CD14-positive monocyte (primary cell): ENCODE data around the gene RGS17. TPM values are rescaled to one million over a fixed set of nuclear protein-coding genes. Genes with fewer than 3 reads are reported as not detected.

Experiments used
- DNase-seq, 3 donors: peaks; one replicate each; pipeline ENCODE4 v3.0.0-alpha.2; 2011 to 2022
- H2AFZ ChIP-seq: 2 replicates; pipeline ENCODE4 v1.6.0; 2012; ENCODE audit warnings: mild to moderate bottlenecking, low read depth, low read length, inconsistent platforms; ENCODE audit not compliant: insufficient read depth, poor library complexity, severe bottlenecking
- H3K27ac ChIP-seq, 2 donors: 1 replicate in 1 of 2; 2 replicates in 1 of 2; pipeline ENCODE4 v1.5.1; 2012 to 2013; ENCODE audit warnings: low read length in 2 of 2, control low read depth in 1 of 2, inconsistent platforms in 1 of 2, low read depth in 1 of 2, mild to moderate bottlenecking in 1 of 2
- H3K27me3 ChIP-seq, 2 donors: one replicate each; pipeline versions ENCODE4 v1.6.0 to v1.6.1; 2011 to 2013; ENCODE audit warnings: low read length in 2 of 2; ENCODE audit not compliant: control insufficient read depth in 2 of 2, insufficient read depth in 2 of 2
- H3K36me3 ChIP-seq, 2 donors: replicated peaks in 1 of 2; 1 replicate in 1 of 2; 2 replicates in 1 of 2; pipeline versions ENCODE4 v1.5.1 to v1.6.1; 2012 to 2013; ENCODE audit warnings: low read length in 2 of 2, control low read depth in 1 of 2, inconsistent platforms in 1 of 2, mild to moderate bottlenecking in 1 of 2; ENCODE audit not compliant: insufficient read depth in 2 of 2, control insufficient read depth in 1 of 2
- H3K4me1 ChIP-seq, 2 donors: 1 replicate in 1 of 2; 2 replicates in 1 of 2; pipeline versions ENCODE4 v1.5.1 to v1.6.1; 2012 to 2013; ENCODE audit warnings: low read length in 2 of 2, control low read depth in 1 of 2, inconsistent platforms in 1 of 2, mild to moderate bottlenecking in 1 of 2, moderate library complexity in 1 of 2; ENCODE audit not compliant: insufficient read depth in 2 of 2, control insufficient read depth in 1 of 2
- H3K4me2 ChIP-seq: replicated peaks from 2 replicates; pipeline ENCODE3; 2012; ENCODE audit warnings: low read length, moderate library complexity, mild to moderate bottlenecking; ENCODE audit not compliant: poor library complexity, severe bottlenecking; ENCODE audit errors: extremely low read depth
- H3K4me3 ChIP-seq, 3 experiments: fragments of 200-600 bp in 1 of 3; sonication (generic) in 1 of 3; replicated peaks in 1 of 3; 1 replicate in 2 of 3; 2 replicates in 1 of 3; pipeline ENCODE4 v1.5.1; 2011 to 2013; ENCODE audit warnings: low read length in 3 of 3, mild to moderate bottlenecking in 3 of 3, control low read depth in 2 of 3, low read depth in 2 of 3, inconsistent platforms in 1 of 3, moderate library complexity in 1 of 3
- H3K79me2 ChIP-seq: 2 replicates; pipeline ENCODE4 v1.6.0; 2012; ENCODE audit warnings: mild to moderate bottlenecking, control low read depth, inconsistent platforms, low read length, moderate library complexity; ENCODE audit not compliant: insufficient read depth
- H3K9ac ChIP-seq: 2 replicates; pipeline ENCODE4 v1.6.0; 2017; ENCODE audit warnings: low read length, mild to moderate bottlenecking; ENCODE audit not compliant: insufficient read depth, poor library complexity, severe bottlenecking
- H3K9me3 ChIP-seq, 2 donors: replicated peaks in 1 of 2; 1 replicate in 1 of 2; 2 replicates in 1 of 2; pipeline versions ENCODE4 v1.5.1 to v1.6.1; 2012 to 2013; ENCODE audit warnings: low read length in 2 of 2, control low read depth in 1 of 2; ENCODE audit not compliant: control insufficient read depth in 1 of 2, insufficient read depth in 1 of 2
- H4K20me1 ChIP-seq: 2 replicates; pipeline ENCODE4 v1.6.0; 2012; ENCODE audit warnings: mild to moderate bottlenecking, low read length, control low read depth, moderate library complexity; ENCODE audit not compliant: insufficient read depth
- H3K27ac Mint-ChIP-seq, 7 donors: one replicate each; pipeline ENCODE4 v1.8.0; 2020; ENCODE audit warnings: mild to moderate bottlenecking in 7 of 7, mixed read lengths in 7 of 7, moderate library complexity in 6 of 7, inconsistent platforms in 2 of 7
- H3K27me3 Mint-ChIP-seq, 3 donors: one replicate each; pipeline ENCODE4 v1.8.0; 2021 to 2022; ENCODE audit warnings: low read depth in 3 of 3, mild to moderate bottlenecking in 3 of 3, mixed read lengths in 3 of 3, moderate library complexity in 3 of 3, inconsistent platforms in 1 of 3
- H3K36me3 Mint-ChIP-seq, 2 donors: one replicate each; pipeline ENCODE4 v1.8.0; 2020; ENCODE audit warnings: mixed read lengths in 2 of 2, inconsistent platforms in 1 of 2, mild to moderate bottlenecking in 1 of 2
- H3K4me1 Mint-ChIP-seq: one replicate; pipeline ENCODE4 v1.8.0; 2020; ENCODE audit warnings: mild to moderate bottlenecking, mixed read lengths
- H3K4me3 Mint-ChIP-seq, 2 donors: one replicate each; pipeline ENCODE4 v1.8.0; 2020; ENCODE audit warnings: mild to moderate bottlenecking in 2 of 2, mixed read lengths in 2 of 2, moderate library complexity in 1 of 2
- H3K9me3 Mint-ChIP-seq, 7 donors: one replicate each; pipeline ENCODE4 v1.8.0; 2020 to 2022; ENCODE audit warnings: mixed read lengths in 7 of 7, mild to moderate bottlenecking in 6 of 7, moderate library complexity in 6 of 7, inconsistent platforms in 2 of 7
- CTCF ChIP-seq: fragments of 200-600 bp; IDR thresholded peaks from one replicate; pipeline ENCODE4 v1.8.0; 2022; ENCODE audit warnings: antibody characterized with exemption, mild to moderate bottlenecking
- WGBS: methylation state at CpG from one replicate; pipeline ENCODE4 v1.1.5; 2013; ENCODE audit warnings: missing lambda C conversion rate; ENCODE audit not compliant: insufficient coverage; 5-methylcytosine and 5-hydroxymethylcytosine counted together
- intact Hi-C, 2 donors: fragments of 100-400 bp; cut with micrococcal nuclease; formaldehyde crosslinking; loops; one replicate each; pipeline versions ENCODE4 v1.15.0 to v1.15.1; 2023
- polyA plus RNA-seq, 3 donors: library from polyadenylated mRNA; depleted of rRNA in 1 of 3; unstranded in 2 of 3; stranded (reverse) in 1 of 3; fragments of 300-500 nt in 2 of 3; fragments of >200 nt in 1 of 3; fragmentation: Illumina TruSeq in 2 of 3; gene quantifications; 1 replicate in 2 of 3; 2 replicates in 1 of 3; pipeline ENCODE4 v1.2.3, GENCODE V29; 2012 to 2021

RGS17 gene
- polyA plus RNA-seq, 3 donors = not detected

GRCh38 chr6:153099636-153100035 lies 31.4 kb downstream of the RGS17 start:
- no CpG with 5 or more reads among the region's 3 CpGs for WGBS
- DNase-seq = no peak
- H3K27me3 Mint-ChIP-seq = peaks cover 0 to 3% (median 1%) of the 10 kb centered on the region in 3 donors

GRCh38 chr6:153096792-153097191 lies 34.3 kb downstream of the RGS17 start:
- no peaks in the 10 kb centered on the region for H3K36me3 ChIP-seq
- H3K9ac ChIP-seq = no peak overlapping the region
- WGBS = no CpG with 5 or more reads among the region's 1 CpG
- H3K27ac Mint-ChIP-seq = no peak overlapping the region
- TF ChIP-seq CTCF = no peak
- peaks cover 22 to 24% of the 10 kb centered on the region in 2 donors for H3K4me1 ChIP-seq
- peaks cover 0 to 3% (median 0%) of the 10 kb centered on the region in 3 donors for H3K27me3 Mint-ChIP-seq
- H2AFZ ChIP-seq = no peak overlapping the region
- no peak overlapping the region for H3K4me2 ChIP-seq
- H3K9me3 ChIP-seq = no peaks in the 10 kb centered on the region
- no peak overlapping the region for H3K4me3 ChIP-seq
- H4K20me1 ChIP-seq = no peaks in the 10 kb centered on the region
- no peaks in the 10 kb centered on the region for H3K36me3 Mint-ChIP-seq
- no peaks in the 10 kb centered on the region for H3K27me3 ChIP-seq
- DNase-seq = no peak
- H3K79me2 ChIP-seq = no peaks in the 10 kb centered on the region
- peaks cover 29% of the 10 kb centered on the region for H3K4me1 Mint-ChIP-seq
- H3K4me3 Mint-ChIP-seq = no peak overlapping the region
- H3K27ac ChIP-seq = no peak overlapping the region
- intact Hi-C loops = no loop called here
- H3K9me3 Mint-ChIP-seq = peaks cover 0 to 5% (median 0%) of the 10 kb centered on the region in 7 donors

More at GRCh38 chr6:153099636-153100035, 31.4 kb downstream of the RGS17 start:
- Histone ChIP-seq H3K4me3 (peak overlapping the region in 2 of 3 experiments; percentile 19 to 33), H3K79me2 (no peaks in the 10 kb centered on the region), H3K27me3 (no peaks in the 10 kb centered on the region), H4K20me1 (no peaks in the 10 kb centered on the region), H2AFZ (no peak overlapping the region), H3K9me3 (no peaks in the 10 kb centered on the region), H3K27ac (peak overlapping the region in 1 of 2 donors; percentile 17), H3K36me3 (no peaks in the 10 kb centered on the region), H3K4me1 (peaks cover 6 to 7% of the 10 kb centered on the region in 2 donors), H3K9ac (no peak overlapping the region), H3K4me2 (peak overlapping the region; percentile 52)
- no peak for TF ChIP-seq CTCF
- peak overlapping the region in 1 of 2 donors; percentile 80 for H3K4me3 Mint-ChIP-seq
- intact Hi-C loops = no loop called here
- H3K27ac Mint-ChIP-seq = no peak overlapping the region
- no peaks in the 10 kb centered on the region for H3K36me3 Mint-ChIP-seq
- H3K9me3 Mint-ChIP-seq = peaks cover 0 to 5% (median 0%) of the 10 kb centered on the region in 7 donors
- peaks cover 12% of the 10 kb centered on the region for H3K4me1 Mint-ChIP-seq
